ENCODE measurements around the gene CCDC182.

Gene CCDC182

DNA sequence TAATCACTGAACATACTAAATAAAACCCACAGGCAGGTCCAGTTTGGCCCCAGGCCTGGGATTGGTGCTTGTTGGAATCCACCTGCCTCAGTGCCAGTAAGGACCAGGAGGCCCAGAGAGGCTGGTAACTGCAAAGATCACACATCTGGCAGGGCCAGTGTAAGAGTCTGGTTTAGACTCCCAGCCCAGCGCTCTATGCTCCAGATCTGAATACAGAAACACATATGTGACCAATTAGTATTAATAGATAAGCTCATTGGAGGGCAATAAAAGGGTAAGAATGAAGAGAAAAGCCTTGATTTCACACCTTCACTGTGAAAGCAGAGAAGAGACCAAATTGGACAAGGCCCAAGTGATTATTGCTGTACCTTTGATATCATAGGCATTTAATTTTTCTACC lies 13.6 kb upstream of the CCDC182 start:
- no peaks in the 10 kb centered on the region for H4K20me1 ChIP-seq (ENCODE audit: insufficient read depth)
- no peak overlapping the region for H3K4me3 ChIP-seq (IDR thresholded peaks at IDR 0.05; ENCODE audit: insufficient read depth, low read depth, low read length)
- H2AFZ ChIP-seq (ENCODE audit: low read depth): no peak overlapping the region
- H3K27ac ChIP-seq: no peak overlapping the region
- no peaks in the 10 kb centered on the region for H3K36me3 ChIP-seq (ENCODE audit: insufficient read depth)
- H3K4me1 ChIP-seq (ENCODE audit: low read depth, poor library complexity, severe bottlenecking): peaks cover 7% of the 10 kb centered on the region
- no peaks in the 10 kb centered on the region for H3K79me2 ChIP-seq (ENCODE audit: insufficient read depth, low read depth)
- no peak overlapping the region for H3K9ac ChIP-seq
- TF ChIP-seq, protein P1, sequence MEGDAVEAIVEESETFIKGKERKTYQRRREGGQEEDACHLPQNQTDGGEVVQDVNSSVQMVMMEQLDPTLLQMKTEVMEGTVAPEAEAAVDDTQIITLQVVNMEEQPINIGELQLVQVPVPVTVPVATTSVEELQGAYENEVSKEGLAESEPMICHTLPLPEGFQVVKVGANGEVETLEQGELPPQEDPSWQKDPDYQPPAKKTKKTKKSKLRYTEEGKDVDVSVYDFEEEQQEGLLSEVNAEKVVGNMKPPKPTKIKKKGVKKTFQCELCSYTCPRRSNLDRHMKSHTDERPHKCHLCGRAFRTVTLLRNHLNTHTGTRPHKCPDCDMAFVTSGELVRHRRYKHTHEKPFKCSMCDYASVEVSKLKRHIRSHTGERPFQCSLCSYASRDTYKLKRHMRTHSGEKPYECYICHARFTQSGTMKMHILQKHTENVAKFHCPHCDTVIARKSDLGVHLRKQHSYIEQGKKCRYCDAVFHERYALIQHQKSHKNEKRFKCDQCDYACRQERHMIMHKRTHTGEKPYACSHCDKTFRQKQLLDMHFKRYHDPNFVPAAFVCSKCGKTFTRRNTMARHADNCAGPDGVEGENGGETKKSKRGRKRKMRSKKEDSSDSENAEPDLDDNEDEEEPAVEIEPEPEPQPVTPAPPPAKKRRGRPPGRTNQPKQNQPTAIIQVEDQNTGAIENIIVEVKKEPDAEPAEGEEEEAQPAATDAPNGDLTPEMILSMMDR (conservative IDR thresholded peaks at IDR 0.05; ENCODE audit: low read depth, low read length): no peak
- H3K4me2 ChIP-seq: no peak overlapping the region
- no peaks in the 10 kb centered on the region for H3K27me3 ChIP-seq (ENCODE audit: insufficient read depth, low read depth)

- TF ChIP-seq, protein P1 (conservative IDR thresholded peaks at IDR 0.05; ENCODE audit: low read depth, low read length): no peak
- no peak overlapping the region for H2AFZ ChIP-seq (ENCODE audit: low read depth)
- no peaks in the 10 kb centered on the region for H3K36me3 ChIP-seq (ENCODE audit: insufficient read depth)
These were observed 12.6 kb upstream of the CCDC182 start for GRCh38 chr17:57757735-57758134.

DNA sequence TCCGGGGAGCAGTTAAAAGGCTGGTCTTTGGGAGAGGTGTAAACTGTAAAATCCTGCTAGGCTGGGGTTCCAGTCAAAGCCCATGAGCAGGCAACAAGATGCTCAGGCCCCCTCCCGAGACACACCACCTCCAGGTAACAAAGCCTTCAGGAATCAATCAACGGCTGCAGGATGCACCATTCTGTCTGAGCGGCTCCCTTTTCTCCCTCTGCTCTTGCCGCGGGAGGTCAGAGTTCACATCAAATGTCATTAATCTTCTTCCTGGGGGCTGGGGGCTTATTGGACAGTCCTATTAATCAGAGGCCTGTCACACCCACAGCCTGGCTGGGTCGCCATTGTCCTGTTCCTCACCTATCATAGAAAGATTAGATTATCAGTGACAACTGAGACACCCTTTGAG lies 11.9 kb upstream of the CCDC182 start:
- no peaks in the 10 kb centered on the region for H4K20me1 ChIP-seq (ENCODE audit: insufficient read depth)
- no peak overlapping the region for H3K4me2 ChIP-seq
- H3K27ac ChIP-seq: no peak overlapping the region
- H2AFZ ChIP-seq (ENCODE audit: low read depth): no peak overlapping the region
- no peaks in the 10 kb centered on the region for H3K36me3 ChIP-seq (ENCODE audit: insufficient read depth)
- no peaks in the 10 kb centered on the region for H3K27me3 ChIP-seq (ENCODE audit: insufficient read depth, low read depth)
- H3K4me3 ChIP-seq (IDR thresholded peaks at IDR 0.05; ENCODE audit: insufficient read depth, low read depth, low read length): no peak overlapping the region
- H3K79me2 ChIP-seq (ENCODE audit: insufficient read depth, low read depth): no peaks in the 10 kb centered on the region
- TF ChIP-seq, protein P1 (conservative IDR thresholded peaks at IDR 0.05; ENCODE audit: low read depth, low read length): no peak
- H3K4me1 ChIP-seq (ENCODE audit: low read depth, poor library complexity, severe bottlenecking): peaks cover 7% of the 10 kb centered on the region
- no peak overlapping the region for H3K9ac ChIP-seq

More at GRCh38 chr17:57757735-57758134, 12.6 kb upstream of the CCDC182 start:
- Histone ChIP-seq H3K9ac (no peak overlapping the region), H3K27me3 (ENCODE audit: insufficient read depth, low read depth) (no peaks in the 10 kb centered on the region), H3K79me2 (ENCODE audit: insufficient read depth, low read depth) (no peaks in the 10 kb centered on the region), H3K4me2 (no peak overlapping the region), H3K4me3 (IDR thresholded peaks at IDR 0.05; ENCODE audit: insufficient read depth, low read depth, low read length) (no peak overlapping the region), H4K20me1 (ENCODE audit: insufficient read depth) (no peaks in the 10 kb centered on the region), H3K27ac (no peak overlapping the region), H3K4me1 (ENCODE audit: low read depth, poor library complexity, severe bottlenecking) (peaks cover 7% of the 10 kb centered on the region)

GRCh38 chr17:57755480-57756070 lies 10.5 kb upstream of the CCDC182 start:
- H3K4me3 ChIP-seq (IDR thresholded peaks at IDR 0.05; ENCODE audit: insufficient read depth, low read depth, low read length): no peak overlapping the region
- H3K36me3 ChIP-seq (ENCODE audit: insufficient read depth): no peaks in the 10 kb centered on the region
- TF ChIP-seq, protein P1 (conservative IDR thresholded peaks at IDR 0.05; ENCODE audit: low read depth, low read length): no peak
- H4K20me1 ChIP-seq (ENCODE audit: insufficient read depth): no peaks in the 10 kb centered on the region
- H3K27ac ChIP-seq: no peak overlapping the region
- H3K4me2 ChIP-seq: no peak overlapping the region
- H2AFZ ChIP-seq (ENCODE audit: low read depth): no peak overlapping the region
- H3K79me2 ChIP-seq (ENCODE audit: insufficient read depth, low read depth): no peaks in the 10 kb centered on the region
- no peaks in the 10 kb centered on the region for H3K27me3 ChIP-seq (ENCODE audit: insufficient read depth, low read depth)
- peaks cover 2% of the 10 kb centered on the region for H3K4me1 ChIP-seq (ENCODE audit: low read depth, poor library complexity, severe bottlenecking)
- no peak overlapping the region for H3K9ac ChIP-seq

All from KMS-11 (cell line).